Measurements from ENCODE around the gene PNPO.
"Not testable (repeated sequence)": the region's sequence is repeated elsewhere in the genome, so short reads cannot be mapped to it uniquely, and the experiment has no call there.

Gene PNPO

GRCh38 chr17:47918991-47919390 is 22.4 kb upstream of the PNPO start:
- no peak for DNase-seq

GRCh38 chr17:47919889-47920288 is 21.5 kb upstream of the PNPO start:
- not testable (repeated sequence) for DNase-seq

- no peak for DNase-seq
Measured at GRCh38 chr17:47924785-47925677, 16.3 kb upstream of the PNPO start.

DNA sequence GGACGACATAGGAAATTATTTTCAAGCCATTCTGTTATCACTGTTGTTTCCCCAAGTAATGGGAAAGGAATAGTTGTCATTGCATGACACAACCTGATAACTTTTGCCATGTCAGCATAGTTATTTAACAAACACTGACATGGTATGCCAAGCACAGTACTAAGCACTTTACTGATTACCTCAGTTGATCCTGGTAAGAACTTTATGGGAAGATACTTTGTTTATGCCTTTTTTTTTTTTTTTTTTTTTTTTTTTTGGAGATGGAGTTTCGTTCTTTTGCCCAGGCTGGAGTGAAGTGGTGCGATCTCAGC is 15.7 kb upstream of the PNPO start:
- DNase-seq, result no peak

- no peak for DNase-seq
Measured at GRCh38 chr17:47927821-47928400, 13.5 kb upstream of the PNPO start.

DNA sequence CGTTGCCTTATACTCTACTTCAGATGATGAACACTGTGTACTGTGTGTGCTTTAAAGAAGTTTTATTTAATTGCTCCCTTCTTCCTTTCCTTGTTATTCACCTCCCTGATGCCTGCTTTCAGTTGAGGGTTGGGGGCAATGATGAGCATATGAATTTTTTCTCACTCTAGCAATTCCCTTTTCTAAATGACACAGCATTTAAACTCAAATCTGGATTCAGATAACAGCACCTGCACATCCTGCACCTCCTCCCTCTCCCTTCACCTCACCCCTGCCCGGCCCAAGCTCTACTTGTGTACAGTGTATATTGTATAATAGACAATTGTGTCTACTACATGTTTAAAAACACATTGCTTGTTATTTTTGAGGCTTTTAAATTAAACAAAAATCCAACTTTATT is 13.0 kb upstream of the PNPO start:
- DNase-seq, result no peak

DNA sequence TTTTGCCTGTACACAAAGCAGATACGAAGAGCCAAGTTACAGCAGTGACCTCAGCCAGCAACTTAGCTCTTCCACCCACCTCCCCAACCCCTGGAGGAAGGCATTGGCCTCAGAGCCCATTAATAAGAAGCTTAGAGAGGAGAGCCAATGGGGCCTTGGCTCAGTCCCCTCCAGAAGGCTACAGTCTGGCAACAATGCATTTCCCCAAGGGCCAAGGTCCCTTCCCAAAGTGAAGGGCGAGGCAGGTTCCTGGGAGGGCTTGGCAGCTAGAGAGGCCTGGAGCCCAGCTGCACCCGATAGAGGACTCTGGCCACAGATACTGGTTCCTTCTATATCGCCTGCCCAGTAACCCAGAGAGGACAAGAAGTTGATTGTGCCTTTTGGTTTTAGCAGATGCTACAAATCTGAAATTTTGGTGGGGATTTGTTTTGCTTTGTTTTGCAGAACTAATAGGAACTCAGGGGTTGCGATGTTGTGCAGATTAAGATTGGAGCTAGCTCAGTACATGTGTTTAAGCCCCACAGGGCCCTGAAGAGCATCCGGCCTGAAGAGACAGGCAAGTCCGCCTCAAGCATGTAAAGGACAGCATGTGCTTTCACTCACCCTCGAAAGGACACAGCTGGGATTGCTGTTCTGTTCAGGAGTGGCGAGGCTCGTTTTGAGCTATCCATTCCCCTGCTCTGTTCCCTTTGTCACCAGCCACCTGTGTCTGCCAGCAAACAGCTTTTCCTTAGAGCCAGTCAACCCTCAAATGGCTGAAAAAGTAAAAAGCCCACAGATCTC is 12.0 kb upstream of the PNPO start:
- DNase-seq, result no peak

- DNase-seq, result no peak
Measured at GRCh38 chr17:47931848-47932247, 9.5 kb upstream of the PNPO start.

GRCh38 chr17:47934856-47935255 is 6.5 kb upstream of the PNPO start:
- DNase-seq, result no peak

DNA sequence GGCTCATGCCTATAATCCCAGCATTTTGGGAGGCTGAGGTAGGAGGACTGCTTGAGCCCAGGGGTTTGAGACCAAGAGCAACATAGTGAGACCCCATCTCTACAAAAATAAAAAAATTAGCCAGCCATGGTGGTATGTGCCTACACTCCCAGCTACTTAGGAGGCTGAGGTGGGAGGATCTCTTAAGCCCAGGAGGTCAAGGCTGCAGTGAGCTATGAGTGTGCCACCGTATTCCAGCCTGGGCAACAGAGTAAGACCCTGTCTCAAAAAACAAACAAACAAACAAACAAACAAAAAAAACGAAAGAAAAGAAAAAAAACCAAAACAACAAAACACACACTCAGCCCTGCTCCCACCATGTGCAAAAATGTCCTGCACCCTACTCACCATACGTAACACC is 5.9 kb upstream of the PNPO start:
- DNase-seq, result not testable (repeated sequence)

DNA sequence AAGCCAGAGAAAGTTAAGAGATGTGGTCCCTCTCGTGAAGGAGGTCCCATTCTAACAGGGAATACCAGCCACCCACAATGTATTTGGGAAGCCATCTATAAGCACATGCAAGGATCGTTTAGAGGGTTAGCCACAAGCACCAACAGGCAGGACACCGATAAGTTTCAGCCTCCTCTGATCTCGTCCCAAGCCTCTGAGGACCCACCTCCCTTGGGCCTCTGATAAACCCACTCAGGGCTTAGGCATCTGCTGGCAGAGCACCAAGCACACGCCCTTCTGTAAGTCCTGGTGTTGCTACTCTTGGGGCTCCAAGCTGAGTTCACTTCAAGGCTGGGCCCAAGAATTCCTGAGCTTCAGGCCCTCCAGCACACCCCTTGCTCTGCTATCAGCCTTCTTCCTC is 5.4 kb upstream of the PNPO start:
- no peak for DNase-seq

- DNase-seq, result no peak
Measured at GRCh38 chr17:47937941-47938340, 3.4 kb upstream of the PNPO start.

DNA sequence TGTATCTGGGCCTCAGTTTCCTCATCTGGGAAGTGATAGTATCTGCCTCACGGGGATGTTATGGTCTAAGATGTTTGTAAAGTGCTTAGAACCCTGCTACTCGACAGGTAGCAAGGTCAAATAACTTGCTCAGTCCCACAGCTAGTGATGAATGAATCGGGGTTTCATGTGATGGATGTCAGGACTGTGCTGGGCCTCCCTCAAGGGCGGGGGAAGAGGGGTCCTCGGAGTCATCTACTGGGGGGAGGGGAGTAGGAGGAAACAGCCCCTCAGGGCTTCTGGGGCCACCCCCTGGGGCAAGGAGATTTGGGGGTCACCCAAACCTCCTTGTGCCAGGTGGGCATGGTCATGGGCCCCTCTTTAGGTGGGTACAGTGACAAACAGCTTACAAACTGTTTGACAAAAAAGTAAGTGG is 732 bp downstream of the PNPO start:
- no peak for DNase-seq

GRCh38 chr17:47942568-47942967 is 1.2 kb downstream of the PNPO start:
- no peak for DNase-seq

GRCh38 chr17:47945080-47945479 is 3.7 kb downstream of the PNPO start:
- no peak for DNase-seq

- no peak for DNase-seq
Measured at GRCh38 chr17:47945529-47946508, 4.4 kb downstream of the PNPO start.

DNA sequence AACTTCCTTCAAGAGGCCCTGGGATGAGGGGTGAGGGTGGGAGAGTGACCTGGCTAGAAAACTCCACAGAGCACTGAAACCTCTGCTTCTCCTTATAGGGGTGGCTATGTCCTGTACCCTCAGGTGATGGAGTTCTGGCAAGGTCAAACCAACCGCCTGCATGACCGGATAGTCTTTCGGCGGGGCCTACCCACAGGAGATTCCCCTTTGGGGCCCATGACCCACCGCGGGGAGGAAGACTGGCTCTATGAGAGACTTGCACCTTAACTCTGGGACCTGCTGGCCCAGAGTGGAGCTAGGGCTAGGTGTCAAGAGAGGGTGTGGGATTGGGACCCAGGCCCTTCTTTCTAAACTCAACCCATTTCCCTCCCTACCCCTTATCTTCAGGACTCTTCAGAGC is 5.1 kb downstream of the PNPO start:
- DNase-seq, result no peak

- DNase-seq, result peak; percentile 65 to 77
Measured at GRCh38 chr17:47946929-47947397, 5.6 kb downstream of the PNPO start.

- no peak for DNase-seq
Measured at GRCh38 chr17:47948706-47949196, 7.4 kb downstream of the PNPO start.

DNA sequence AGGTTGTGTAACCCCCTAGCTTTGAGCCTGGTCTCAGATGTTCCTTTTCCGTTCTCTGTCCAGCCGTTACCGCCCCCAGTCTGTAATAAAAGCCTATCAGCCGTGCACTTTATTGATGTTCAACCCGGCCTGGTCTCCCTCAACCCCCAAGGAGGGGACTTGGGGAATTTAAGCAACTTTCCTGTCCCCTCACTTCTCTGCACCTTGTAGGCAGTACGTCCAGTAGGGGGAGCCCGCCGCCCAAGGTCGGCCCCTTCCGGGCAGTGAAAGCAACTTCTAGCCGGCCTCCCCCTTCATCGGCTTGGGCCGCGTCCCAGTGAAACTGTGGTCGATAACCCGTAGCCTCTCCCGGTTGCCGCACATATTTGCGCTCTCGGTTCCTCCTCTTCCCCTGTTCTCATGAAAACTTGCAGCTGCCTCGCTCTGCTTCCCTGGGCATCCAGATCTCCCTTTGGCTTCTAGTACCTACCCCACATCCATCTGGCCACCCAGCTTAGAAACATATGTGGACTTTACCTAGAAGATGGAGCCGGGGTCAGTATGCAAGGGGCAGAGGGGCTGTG is 7.9 kb downstream of the PNPO start:
- peak; percentile 74 to 76 for DNase-seq

GRCh38 chr17:47949946-47950345 is 8.6 kb downstream of the PNPO start:
- DNase-seq, result no peak

- DNase-seq, result no peak
Measured at GRCh38 chr17:47950448-47950847, 9.1 kb downstream of the PNPO start.
